Parathyroid adenoma (tissue), 2 donors: Measurements from ENCODE around the gene ZNF43.

Experiments
- H2AFZ ChIP-seq: fragments of 300-600 bp; sonication (generic); one replicate; pipeline ENCODE4 v1.7.0; 2017; ENCODE audit warnings: antibody characterized with exemption, mild to moderate bottlenecking
- H3K27ac ChIP-seq: fragments of 300-600 bp; sonication (generic); one replicate; pipeline ENCODE4 v1.7.0; 2017
- H3K27me3 ChIP-seq: fragments of 300-600 bp; sonication (generic); one replicate; pipeline ENCODE4 v1.7.0; 2017; ENCODE audit warnings: low read length; ENCODE audit not compliant: control insufficient read depth, insufficient read depth
- H3K36me3 ChIP-seq: fragments of 300-600 bp; sonication (generic); one replicate; pipeline ENCODE4 v1.7.0; 2017; ENCODE audit warnings: low read length; ENCODE audit not compliant: control insufficient read depth, insufficient read depth
- H3K4me1 ChIP-seq: fragments of 300-600 bp; sonication (generic); one replicate; pipeline ENCODE4 v1.7.0; 2017; ENCODE audit warnings: control low read depth
- H3K4me2 ChIP-seq: fragments of 300-600 bp; sonication (generic); one replicate; pipeline ENCODE4 v1.7.0; 2017; ENCODE audit warnings: low read length
- H3K4me3 ChIP-seq: fragments of 300-600 bp; sonication (generic); one replicate; pipeline ENCODE4 v1.7.0; 2017; ENCODE audit warnings: low read depth, low read length
- H3K79me2 ChIP-seq: fragments of 300-600 bp; sonication (generic); one replicate; pipeline ENCODE4 v1.7.0; 2017; ENCODE audit warnings: control low read depth
- H3K9ac ChIP-seq: fragments of 300-600 bp; sonication (generic); one replicate; pipeline ENCODE4 v1.7.0; 2017; ENCODE audit warnings: mild to moderate bottlenecking
- H3K9me3 ChIP-seq: fragments of 300-600 bp; sonication (generic); one replicate; pipeline ENCODE4 v1.7.0; 2017; ENCODE audit warnings: low read length; ENCODE audit not compliant: control insufficient read depth
- TF ChIP-seq, protein P1 (sequence below): fragments of 300-600 bp; sonication (generic); IDR thresholded peaks from one replicate; pipeline ENCODE4 v1.7.0; 2017; ENCODE audit warnings: antibody characterized with exemption, mild to moderate bottlenecking
- donor health status: primary hyperparathyroidism.

The ZNF43 gene

DNA sequence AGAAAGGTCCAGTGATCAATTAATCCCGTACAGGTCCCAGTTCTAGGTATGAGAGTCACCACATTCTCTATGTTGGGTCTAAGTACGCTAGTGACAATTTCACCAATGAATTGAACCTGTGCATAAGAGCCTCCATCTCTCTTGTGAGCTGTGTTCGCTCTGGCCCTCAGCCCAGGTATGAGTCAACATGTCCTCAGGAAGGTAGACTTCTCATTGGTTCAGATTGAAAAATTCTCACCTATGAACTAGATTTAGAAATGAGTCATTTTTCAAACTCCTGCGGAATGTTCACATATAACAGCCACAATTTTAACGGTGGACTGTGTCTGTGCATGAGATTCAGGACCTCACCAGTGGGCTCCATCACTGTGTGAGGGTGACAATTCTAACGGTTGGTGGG is 12.7 kb upstream of the ZNF43 start:
- no peaks in the 10 kb centered on the region for H3K36me3 ChIP-seq
- H3K27me3 ChIP-seq, result no peaks in the 10 kb centered on the region
- H3K4me3 ChIP-seq, result no peak overlapping the region
- H3K9me3 ChIP-seq, result no peaks in the 10 kb centered on the region
- H3K4me2 ChIP-seq, result no peak overlapping the region
- H3K4me1 ChIP-seq, result no peaks in the 10 kb centered on the region
- no peak overlapping the region for H3K27ac ChIP-seq
- H3K79me2 ChIP-seq, result no peaks in the 10 kb centered on the region
- no peak overlapping the region for H3K9ac ChIP-seq
- H2AFZ ChIP-seq, result no peak overlapping the region
- TF ChIP-seq, protein P1, sequence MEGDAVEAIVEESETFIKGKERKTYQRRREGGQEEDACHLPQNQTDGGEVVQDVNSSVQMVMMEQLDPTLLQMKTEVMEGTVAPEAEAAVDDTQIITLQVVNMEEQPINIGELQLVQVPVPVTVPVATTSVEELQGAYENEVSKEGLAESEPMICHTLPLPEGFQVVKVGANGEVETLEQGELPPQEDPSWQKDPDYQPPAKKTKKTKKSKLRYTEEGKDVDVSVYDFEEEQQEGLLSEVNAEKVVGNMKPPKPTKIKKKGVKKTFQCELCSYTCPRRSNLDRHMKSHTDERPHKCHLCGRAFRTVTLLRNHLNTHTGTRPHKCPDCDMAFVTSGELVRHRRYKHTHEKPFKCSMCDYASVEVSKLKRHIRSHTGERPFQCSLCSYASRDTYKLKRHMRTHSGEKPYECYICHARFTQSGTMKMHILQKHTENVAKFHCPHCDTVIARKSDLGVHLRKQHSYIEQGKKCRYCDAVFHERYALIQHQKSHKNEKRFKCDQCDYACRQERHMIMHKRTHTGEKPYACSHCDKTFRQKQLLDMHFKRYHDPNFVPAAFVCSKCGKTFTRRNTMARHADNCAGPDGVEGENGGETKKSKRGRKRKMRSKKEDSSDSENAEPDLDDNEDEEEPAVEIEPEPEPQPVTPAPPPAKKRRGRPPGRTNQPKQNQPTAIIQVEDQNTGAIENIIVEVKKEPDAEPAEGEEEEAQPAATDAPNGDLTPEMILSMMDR, result no peak

DNA sequence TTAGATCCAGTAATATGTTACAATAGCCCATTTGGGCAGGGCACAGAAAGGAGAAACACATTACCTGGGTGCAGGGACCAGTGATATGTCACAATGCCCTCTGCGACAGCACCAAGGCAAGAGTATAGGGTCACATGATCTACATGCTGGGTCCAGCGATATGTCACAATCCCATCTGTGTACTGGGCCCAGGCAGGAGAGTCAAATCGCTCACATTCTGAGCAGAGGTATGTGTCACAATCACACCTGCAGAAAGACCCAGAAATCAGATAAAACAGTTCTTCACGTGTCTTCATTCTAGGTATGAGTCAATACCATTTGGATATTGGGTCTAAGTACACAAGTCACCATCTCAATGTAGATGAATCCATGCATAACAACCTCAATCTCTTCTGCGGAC is 7.1 kb upstream of the ZNF43 start:
- Histone ChIP-seq H3K27me3 (no peaks in the 10 kb centered on the region), H3K36me3 (no peaks in the 10 kb centered on the region), H3K27ac (no peak overlapping the region), H3K4me1 (no peaks in the 10 kb centered on the region), H3K9me3 (no peaks in the 10 kb centered on the region), H2AFZ (no peak overlapping the region), H3K4me3 (no peak overlapping the region), H3K4me2 (no peak overlapping the region), H3K9ac (no peak overlapping the region), H3K79me2 (no peaks in the 10 kb centered on the region)
- TF ChIP-seq, protein P1, result no peak

DNA sequence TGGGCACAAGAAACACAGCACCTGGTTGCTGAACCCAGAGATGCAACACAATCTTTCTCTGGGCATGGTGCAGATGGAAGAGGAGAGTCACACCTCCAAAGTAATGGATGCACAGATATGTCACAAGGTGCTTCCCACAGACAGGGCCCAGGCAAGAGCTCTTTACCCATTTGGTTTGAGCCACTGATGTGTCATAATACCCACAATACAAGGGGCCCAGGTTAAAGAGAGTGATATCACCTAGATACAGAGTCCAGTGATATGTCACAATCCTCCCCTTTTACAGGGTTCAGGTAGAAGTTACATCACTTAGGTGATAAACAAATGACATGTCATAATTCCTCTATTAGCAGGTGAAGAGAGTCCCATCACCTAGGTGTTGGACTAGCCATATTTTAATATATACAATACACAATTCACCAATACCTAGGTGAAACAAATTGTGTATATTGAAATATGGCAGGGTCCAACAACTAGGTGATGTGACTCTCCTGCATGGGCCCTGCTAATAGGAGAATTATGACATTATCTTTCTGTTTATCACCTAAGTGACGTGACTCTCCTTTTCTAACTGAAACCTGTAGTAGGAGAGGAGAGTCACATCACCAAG is 5.6 kb upstream of the ZNF43 start:
- Histone ChIP-seq H3K9ac (no peak overlapping the region), H3K79me2 (no peaks in the 10 kb centered on the region), H2AFZ (no peak overlapping the region), H3K27ac (no peak overlapping the region), H3K4me1 (no peaks in the 10 kb centered on the region), H3K9me3 (no peaks in the 10 kb centered on the region), H3K36me3 (no peaks in the 10 kb centered on the region), H3K4me2 (no peak overlapping the region), H3K27me3 (no peaks in the 10 kb centered on the region), H3K4me3 (no peak overlapping the region)
- TF ChIP-seq, protein P1, result no peak

DNA sequence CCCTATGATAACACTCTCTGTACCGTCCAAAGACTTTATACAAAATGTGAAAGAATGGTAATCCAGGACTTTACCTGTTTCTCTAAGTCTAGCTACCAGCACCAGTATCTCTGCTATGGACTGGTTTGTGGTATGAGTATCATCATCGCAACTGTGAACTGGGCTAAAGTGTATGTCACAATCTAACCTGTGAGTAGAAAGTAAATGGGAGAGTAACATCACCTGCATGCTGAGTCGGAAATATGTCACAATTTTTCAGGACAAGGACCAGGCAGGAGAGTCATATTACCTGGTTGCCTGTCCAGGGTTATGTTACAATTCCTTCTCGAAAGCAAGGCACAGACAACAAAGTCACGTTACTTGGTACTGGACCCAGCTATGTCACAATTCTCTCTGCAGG is 5.1 kb upstream of the ZNF43 start:
- TF ChIP-seq, protein P1, result no peak
- Histone ChIP-seq H3K36me3 (no peaks in the 10 kb centered on the region), H3K4me3 (no peak overlapping the region), H2AFZ (no peak overlapping the region), H3K27ac (no peak overlapping the region), H3K9me3 (no peaks in the 10 kb centered on the region), H3K79me2 (no peaks in the 10 kb centered on the region), H3K27me3 (no peaks in the 10 kb centered on the region), H3K4me1 (no peaks in the 10 kb centered on the region), H3K4me2 (no peak overlapping the region), H3K9ac (no peak overlapping the region)

DNA sequence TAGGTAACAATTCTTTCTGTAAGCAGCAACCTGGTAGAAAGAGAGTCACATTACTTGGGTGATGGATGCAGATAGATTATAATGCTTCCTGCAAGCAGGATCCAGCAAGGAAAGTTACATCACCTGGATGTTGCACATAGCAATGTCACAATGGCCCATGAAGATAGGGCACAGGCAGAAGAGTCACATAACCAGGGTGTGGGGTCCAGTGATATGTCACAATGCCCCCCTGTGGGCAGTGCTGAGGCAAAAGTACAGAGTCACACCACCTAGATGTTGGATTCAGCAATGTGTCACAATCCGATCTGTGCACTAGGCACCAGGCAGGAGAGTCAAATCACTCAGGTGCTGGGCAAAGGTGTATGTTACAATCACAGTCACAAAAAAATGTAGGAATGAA is 4.0 kb upstream of the ZNF43 start:
- Histone ChIP-seq H3K36me3 (no peaks in the 10 kb centered on the region), H3K9me3 (no peaks in the 10 kb centered on the region), H3K27me3 (no peaks in the 10 kb centered on the region), H3K9ac (no peak overlapping the region), H3K27ac (no peak overlapping the region), H3K79me2 (no peaks in the 10 kb centered on the region), H3K4me1 (no peaks in the 10 kb centered on the region), H3K4me3 (no peak overlapping the region), H2AFZ (no peak overlapping the region), H3K4me2 (no peak overlapping the region)
- TF ChIP-seq, protein P1, result no peak
